K562 (cell line): ENCODE measurements around the gene ACTA2.

ENCODE experiments used
- GABPA ChIP-seq: fragments of 200-800 bp; sonication (Bioruptor generic); conservative IDR thresholded peaks from 2 replicates; pipeline ENCODE4 v1.6.1; 2016; ENCODE audit warnings: low read depth, missing genetic modification characterization, missing compliant biosample characterization
- KAT2B ChIP-seq: IDR thresholded peaks from one replicate; pipeline ENCODE4 v1.6.1; 2012; ENCODE audit warnings: low read depth, mild to moderate bottlenecking, control low read depth, inconsistent platforms, low read length, moderate library complexity
- NFYB ChIP-seq: IDR thresholded peaks from 2 replicates; pipeline ENCODE4 v1.6.1; 2011; ENCODE audit warnings: mild to moderate bottlenecking, moderate library complexity; ENCODE audit not compliant: insufficient read length; ENCODE audit errors: extremely low read depth
- NRF1 ChIP-seq, 2 experiments: fragments of 450-650 bp; IDR thresholded peaks in 1 of 2; conservative IDR thresholded peaks in 1 of 2; 2 replicates each; pipeline ENCODE4 v1.6.1; 2014; ENCODE audit warnings: mild to moderate bottlenecking in 2 of 2
- PCBP1 ChIP-seq: fragments of 200-400 bp; formaldehyde crosslinking; IDR thresholded peaks from 2 replicates; pipeline ENCODE4 v1.6.1; 2018; ENCODE audit warnings: mild to moderate bottlenecking, low read depth, low read length; ENCODE audit not compliant: poor library complexity, severe bottlenecking
- PHF8 ChIP-seq: fragments of 200-600 bp; sonication (generic); IDR thresholded peaks from 2 replicates; pipeline ENCODE4 v1.6.1; 2012; ENCODE audit warnings: mixed run types, mild to moderate bottlenecking, inconsistent platforms, low read length, moderate library complexity, borderline replicate concordance
- ZBTB26 ChIP-seq: fragments of 450-650 bp; formaldehyde crosslinking; IDR thresholded peaks from 2 replicates; pipeline ENCODE4 v1.4.0; 2022; ENCODE audit warnings: missing genetic modification characterization
- ZNF431 ChIP-seq: sonication (generic); formaldehyde crosslinking; IDR thresholded peaks from 2 replicates; pipeline ENCODE4 v1.8.0; 2022; ENCODE audit warnings: mild to moderate bottlenecking, missing genetic modification reagents

GRCh38 chr10:88952647-88953111 is at the start of gene ACTA2:
- TF ChIP-seq GABPA (tag) (no peak), ZNF431 (CRISPR knock-in tag) (no peak), PHF8 (no peak), KAT2B (no peak), NFYB (no peak), ZBTB26 (CRISPR knock-in tag) (no peak), NRF1 (conservative IDR thresholded peaks at IDR 0.05 in 1 of 2, IDR thresholded peaks at IDR 0.05 in 1 of 2) (no peak), PCBP1 (no peak)
